DMS114 treated with DMSO at 0.1 percent for 48 hours (cell line): ENCODE measurements around the gene TULP4.
"Not testable (repeated sequence)": the region's sequence is repeated elsewhere in the genome, so short reads cannot be mapped to it uniquely, and the experiment has no call there.

ENCODE experiments used
- DNase-seq: peaks from one replicate; lab custom pipeline; 2025; ENCODE audit not compliant: unreplicated experiment; lab: John Stamatoyannopoulos, UW

Gene TULP4

DNA sequence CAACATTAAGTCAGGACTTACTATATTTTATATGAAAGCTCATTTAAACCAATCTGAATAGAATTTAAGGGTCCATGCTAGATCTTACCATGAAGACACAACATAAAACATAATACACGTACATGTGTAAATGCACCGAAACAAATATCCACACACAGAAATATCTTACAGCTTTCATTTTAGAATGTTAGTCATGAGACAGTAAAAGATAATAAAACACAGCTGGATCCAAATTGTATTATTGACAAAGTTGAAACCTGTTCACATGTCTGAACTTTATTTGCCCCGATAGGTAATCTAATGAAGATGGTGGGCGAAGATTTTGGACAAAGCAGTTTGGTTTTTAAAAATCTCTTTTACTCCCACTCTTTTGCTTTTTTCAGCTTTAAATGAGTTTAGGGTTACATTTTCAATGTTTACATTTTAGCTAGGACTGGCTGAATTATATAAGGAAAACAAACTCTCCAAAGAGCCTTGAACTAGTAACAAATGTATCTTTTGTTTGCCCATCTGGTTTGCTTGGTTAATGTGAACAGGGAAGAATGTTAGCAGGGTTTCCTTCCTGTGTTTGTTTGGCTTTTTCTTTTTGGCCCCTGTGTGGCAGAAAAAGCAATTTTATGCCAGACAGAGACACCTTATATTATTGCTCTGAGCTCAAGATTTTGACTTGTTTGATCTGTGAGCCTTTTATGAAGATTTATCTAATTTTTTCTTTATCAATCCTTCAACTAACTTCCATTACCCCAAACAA lies 242.5 kb downstream of the TULP4 start:
- DNase-seq: no peak

- no peak for DNase-seq
Measured at GRCh38 chr6:158556113-158556512, 243.8 kb downstream of the TULP4 start.

DNA sequence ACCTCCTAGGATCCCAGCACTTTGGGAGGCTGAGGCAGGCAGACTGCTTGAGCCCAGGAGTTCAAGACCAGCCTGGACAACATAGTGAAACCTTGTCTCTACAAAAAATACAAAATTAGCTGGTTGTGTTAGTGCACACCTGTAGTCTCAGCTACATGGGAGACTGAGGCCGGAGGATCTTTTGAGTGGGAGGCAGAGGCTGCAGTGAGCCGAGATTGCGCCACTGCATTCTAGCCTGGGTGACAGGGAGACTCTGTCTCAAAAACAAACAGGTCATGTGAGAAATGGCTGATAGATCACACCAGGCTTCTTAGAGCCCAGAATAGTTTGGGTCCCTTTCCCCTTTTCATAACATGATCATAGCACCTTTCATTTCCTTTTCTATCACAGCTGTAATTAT lies 244.8 kb downstream of the TULP4 start:
- not testable (repeated sequence) for DNase-seq

GRCh38 chr6:158557927-158558326 lies 245.7 kb downstream of the TULP4 start:
- no peak for DNase-seq

DNA sequence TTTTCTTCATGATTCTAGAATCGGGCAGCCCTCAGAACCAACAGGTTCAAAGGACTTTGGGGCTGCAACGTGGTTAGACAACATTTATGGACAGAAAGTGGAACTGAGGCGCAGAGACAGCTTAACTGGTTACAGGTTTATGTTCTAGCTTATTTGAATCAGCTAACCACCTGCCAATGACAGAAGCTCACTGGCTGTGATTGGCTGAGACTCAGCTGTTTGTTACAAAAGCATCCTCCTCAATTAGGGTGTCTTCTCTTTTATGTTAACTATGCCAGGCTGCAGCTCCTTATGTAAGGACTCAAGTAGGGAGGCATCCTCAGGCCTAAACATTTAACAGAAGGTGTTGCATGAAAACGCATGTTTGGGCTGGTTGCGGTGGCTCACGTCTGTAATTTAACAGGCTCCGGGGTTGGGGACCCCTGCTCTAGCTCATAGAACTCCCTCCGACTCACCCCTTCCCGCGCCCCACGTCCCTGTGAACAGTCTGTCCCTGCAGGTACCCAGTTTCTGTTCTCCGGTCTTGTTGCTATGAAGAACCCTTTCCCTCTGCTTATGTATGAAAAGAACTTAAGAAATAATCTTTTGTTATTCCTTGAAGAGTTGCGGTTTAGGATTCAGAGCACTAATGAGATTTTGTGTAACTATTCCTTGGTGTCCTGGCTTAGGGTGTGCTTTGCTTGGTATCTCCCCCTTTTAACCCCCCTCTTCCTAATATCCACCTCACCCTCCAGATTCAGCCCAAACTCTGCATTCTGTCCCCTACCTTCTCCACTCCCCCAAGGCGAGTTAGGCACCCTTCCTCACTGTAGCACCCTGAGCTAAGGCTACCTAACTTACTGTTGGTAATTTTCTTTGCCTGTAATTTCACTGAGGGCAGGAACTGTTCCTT lies 246.4 kb downstream of the TULP4 start:
- no peak for DNase-seq

DNA sequence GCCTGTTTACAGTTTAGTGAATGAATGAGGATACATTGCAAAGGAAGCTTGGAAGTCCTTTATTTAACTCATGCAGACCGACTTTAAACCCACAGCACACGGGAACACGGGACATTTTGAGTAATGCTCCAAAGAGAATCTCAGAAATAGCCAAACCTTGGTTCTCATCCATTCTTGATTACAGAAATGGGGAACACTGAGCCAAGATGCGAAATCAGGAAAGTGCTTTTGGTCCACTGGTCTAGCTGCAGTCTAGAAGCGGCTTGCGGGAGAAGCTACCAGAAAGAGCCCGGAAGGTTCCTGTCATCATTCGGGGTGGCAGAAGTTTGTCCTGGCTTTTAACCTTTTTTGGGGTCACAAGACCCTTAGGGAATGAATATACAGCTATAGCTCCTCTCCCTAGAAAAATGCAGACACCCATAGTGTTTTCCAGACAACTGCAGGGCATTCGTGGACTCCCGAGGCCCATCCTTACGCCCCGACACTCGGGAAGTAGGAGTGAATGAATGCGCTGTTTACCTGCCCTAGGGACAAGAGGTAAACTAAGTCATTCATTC lies 247.2 kb downstream of the TULP4 start:
- no peak for DNase-seq

GRCh38 chr6:158559895-158560835 lies 247.9 kb downstream of the TULP4 start, which contains the start of gene TMEM181:
Gene TMEM181 (plus strand): TSS chr6:158560091. CDS start chr6:158560225, 134 bp downstream.
- peak; percentile 25 for DNase-seq

DNA sequence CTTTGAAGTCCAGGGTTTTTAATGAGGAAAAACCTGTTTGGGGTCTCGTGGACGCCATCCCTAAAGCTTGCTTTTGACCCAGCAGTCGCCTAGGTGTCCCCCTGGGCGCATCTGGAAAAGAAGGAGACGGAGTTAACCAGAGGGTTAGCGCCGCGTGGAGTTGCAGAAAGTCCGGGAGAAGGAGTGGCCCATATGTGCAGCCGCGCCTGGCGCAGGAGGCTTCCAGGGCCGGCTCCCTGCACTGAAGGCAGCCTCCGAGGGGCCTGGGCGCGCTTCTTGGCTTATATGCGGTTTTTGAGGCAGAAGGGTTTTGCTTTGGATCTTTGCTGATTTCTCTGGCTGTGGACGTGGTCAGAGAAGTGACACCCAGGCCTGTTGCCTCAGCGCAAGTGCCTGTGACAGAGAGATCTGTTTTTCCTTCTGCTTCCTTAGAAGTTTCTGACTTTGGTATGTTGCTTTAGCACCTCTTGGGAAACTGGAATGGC lies 248.6 kb downstream of the TULP4 start:
- no peak for DNase-seq
